Bronchial epithelial cell (primary cell): Measurements from ENCODE around the gene CNTNAP2. TPM values are rescaled to one million over a fixed set of nuclear protein-coding genes. Genes with fewer than 3 reads are reported as not detected.

Source experiments
- DNase-seq: peaks from one replicate; pipeline ENCODE4 v3.0.0-alpha.2; 2010; ENCODE audit warnings: low read depth
- FAIRE-seq: peaks from 2 replicates; lab custom pipeline; 2011; peaks lifted over from hg19 to GRCh38; lab: Jason Lieb, UNC
- H3K27me3 ChIP-seq: 2 replicates; pipeline ENCODE4 v1.5.1; 2011; ENCODE audit warnings: low read length; ENCODE audit not compliant: control insufficient read depth, insufficient read depth
- H3K36me3 ChIP-seq: 2 replicates; pipeline ENCODE4 v1.5.1; 2011; ENCODE audit warnings: low read length; ENCODE audit not compliant: control insufficient read depth, insufficient read depth
- H3K4me3 ChIP-seq: 2 replicates; pipeline ENCODE4 v1.5.1; 2011; ENCODE audit warnings: mild to moderate bottlenecking, low read depth, low read length, control low read depth
- total RNA-seq: library from RNA; depleted of rRNA; stranded (reverse); fragments of >200 nt; gene quantifications from 2 replicates; pipeline ENCODE4 v1.2.1, GENCODE V29; 2014
- TF ChIP-seq, protein P1 (sequence below): IDR thresholded peaks from 2 replicates; pipeline ENCODE4 v1.5.1; 2011; ENCODE audit warnings: mild to moderate bottlenecking, moderate library complexity, low read length, control low read depth, inconsistent platforms; ENCODE audit not compliant: insufficient read depth, severe bottlenecking

The CNTNAP2 gene
- total RNA-seq, 1 donor from 2014 or later: 0.26 TPM

DNA sequence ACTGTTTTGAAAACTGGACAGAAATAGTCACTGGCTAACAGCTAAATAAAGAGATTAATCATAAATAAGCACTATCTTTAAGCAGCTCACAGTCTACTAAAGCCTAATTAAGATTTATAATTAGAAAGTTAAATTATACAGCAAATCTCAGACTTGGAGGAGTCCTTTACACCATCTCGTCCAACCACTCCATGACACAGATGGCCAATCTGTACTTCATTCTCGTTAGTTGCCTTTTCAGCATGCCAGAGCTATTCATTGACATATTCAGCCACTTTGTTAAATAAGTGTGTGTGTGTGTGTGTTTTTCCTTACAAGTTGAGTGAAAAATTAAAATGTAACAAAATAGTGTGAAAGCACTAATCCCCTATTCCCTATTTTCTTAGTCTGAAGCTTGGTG, 1066.7 kb downstream of the CNTNAP2 start:
- no peaks in the 10 kb centered on the region for H3K36me3 ChIP-seq
- TF ChIP-seq, protein P1, sequence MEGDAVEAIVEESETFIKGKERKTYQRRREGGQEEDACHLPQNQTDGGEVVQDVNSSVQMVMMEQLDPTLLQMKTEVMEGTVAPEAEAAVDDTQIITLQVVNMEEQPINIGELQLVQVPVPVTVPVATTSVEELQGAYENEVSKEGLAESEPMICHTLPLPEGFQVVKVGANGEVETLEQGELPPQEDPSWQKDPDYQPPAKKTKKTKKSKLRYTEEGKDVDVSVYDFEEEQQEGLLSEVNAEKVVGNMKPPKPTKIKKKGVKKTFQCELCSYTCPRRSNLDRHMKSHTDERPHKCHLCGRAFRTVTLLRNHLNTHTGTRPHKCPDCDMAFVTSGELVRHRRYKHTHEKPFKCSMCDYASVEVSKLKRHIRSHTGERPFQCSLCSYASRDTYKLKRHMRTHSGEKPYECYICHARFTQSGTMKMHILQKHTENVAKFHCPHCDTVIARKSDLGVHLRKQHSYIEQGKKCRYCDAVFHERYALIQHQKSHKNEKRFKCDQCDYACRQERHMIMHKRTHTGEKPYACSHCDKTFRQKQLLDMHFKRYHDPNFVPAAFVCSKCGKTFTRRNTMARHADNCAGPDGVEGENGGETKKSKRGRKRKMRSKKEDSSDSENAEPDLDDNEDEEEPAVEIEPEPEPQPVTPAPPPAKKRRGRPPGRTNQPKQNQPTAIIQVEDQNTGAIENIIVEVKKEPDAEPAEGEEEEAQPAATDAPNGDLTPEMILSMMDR: no peak
- DNase-seq: no peak
- no peak for FAIRE-seq
- no peaks in the 10 kb centered on the region for H3K27me3 ChIP-seq
- no peak overlapping the region for H3K4me3 ChIP-seq

DNA sequence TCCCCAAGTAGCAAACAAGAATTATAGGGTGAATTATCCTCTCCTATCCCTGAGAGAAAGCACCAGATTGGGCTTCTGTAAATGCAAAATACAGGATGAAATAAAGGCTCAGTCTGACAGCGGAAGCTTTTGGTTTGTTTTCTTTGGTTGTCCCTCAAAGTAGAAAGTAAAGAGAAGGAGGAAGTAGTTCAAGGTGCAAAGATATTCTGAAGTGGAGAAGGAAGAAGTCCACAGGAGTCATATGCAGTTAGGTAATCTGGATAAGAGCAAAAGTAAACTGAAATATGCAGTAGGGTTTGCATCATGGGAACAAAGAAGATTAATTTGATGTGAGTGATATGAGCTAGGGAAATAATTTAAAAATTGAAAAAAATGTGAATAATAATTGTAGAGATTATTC, 1071.9 kb downstream of the CNTNAP2 start:
- Histone ChIP-seq H3K27me3 (no peaks in the 10 kb centered on the region), H3K36me3 (no peaks in the 10 kb centered on the region), H3K4me3 (no peak overlapping the region)
- no peak for DNase-seq
- FAIRE-seq: no peak
- TF ChIP-seq, protein P1: no peak

DNA sequence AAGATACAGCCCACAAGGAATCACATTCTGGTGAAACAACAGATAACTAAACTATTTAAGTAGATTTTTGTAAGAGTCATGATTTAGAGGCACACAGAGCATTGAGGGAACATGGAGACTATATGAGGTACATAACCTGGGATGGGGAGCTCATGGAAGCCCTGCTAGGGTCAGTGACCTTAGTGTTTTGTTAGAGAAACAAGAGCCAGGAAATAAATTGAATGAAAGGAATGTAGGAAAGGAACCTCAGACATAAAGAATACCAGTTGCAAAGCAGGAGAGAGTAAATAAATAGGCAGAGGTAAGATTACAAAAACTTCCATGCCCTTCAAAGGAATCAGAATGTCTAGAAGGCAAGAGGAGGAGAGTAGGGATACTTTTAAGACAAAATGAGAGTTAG, 1076.9 kb downstream of the CNTNAP2 start:
- TF ChIP-seq, protein P1: no peak
- H3K36me3 ChIP-seq: no peaks in the 10 kb centered on the region
- H3K27me3 ChIP-seq: no peaks in the 10 kb centered on the region
- no peak for DNase-seq
- no peak for FAIRE-seq
- no peak overlapping the region for H3K4me3 ChIP-seq

DNA sequence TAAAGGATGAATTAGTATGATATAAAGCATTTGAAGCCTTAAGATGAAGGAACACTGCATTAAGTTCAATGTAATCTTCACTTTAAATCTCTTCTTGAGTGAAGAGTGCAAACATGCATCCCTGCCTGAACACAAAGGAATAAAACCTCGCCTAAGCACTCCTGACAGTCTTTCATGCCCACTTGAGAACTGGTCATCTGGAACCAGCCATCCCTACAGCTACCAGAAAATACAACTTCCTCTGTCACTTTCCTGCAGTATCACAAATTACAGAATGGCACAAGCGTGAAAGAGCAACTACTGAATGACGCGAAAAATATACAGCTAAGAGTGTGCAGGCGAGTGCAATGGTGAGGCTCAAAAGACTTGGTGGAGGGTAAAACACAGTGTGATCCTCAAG, 1079.9 kb downstream of the CNTNAP2 start:
- H3K27me3 ChIP-seq: no peaks in the 10 kb centered on the region
- DNase-seq (no peak), FAIRE-seq (no peak)
- no peak overlapping the region for H3K4me3 ChIP-seq
- no peaks in the 10 kb centered on the region for H3K36me3 ChIP-seq
- TF ChIP-seq, protein P1: no peak

DNA sequence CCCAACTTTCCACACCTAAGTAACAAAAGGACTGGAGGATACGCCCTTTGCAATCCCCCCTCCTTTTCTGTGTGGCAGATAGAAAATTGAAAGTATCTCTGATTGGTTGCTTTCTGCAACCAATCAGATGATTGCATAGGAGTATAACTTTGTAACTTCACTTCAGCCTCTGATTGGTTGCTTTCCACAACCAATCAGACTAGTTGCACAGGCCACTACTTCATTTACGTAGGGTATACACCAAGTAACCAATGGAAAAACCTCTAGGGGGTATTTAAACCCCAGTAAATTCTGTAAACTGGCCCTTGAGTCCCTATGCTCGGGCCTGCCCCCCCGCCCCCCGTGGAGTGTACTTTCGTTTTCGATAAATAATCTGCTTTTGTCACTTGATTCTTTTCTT, 1080.4 kb downstream of the CNTNAP2 start:
- no peak for FAIRE-seq

DNA sequence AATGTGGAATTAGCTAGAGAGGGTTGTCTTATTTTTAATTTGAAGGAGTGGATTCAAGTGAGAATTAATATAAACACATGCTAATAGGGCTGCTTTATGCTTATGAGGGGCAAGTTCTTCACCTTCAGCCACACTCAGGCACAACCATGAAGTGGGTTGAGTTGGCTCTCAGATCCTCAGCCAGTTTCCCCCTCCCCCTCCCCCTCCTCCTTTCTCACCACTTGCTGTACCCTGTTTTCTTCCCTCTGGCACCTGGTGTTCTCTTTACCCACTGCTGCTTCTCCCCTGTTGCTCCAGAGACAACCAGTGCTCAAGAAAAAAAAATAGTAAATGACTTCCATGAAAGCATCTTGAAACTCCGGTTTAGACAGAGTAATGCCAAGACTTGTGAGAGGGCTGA, 1083.3 kb downstream of the CNTNAP2 start:
- TF ChIP-seq, protein P1: no peak
- no peak for DNase-seq
- Histone ChIP-seq H3K36me3 (no peaks in the 10 kb centered on the region), H3K4me3 (no peak overlapping the region), H3K27me3 (no peaks in the 10 kb centered on the region)
- FAIRE-seq: no peak

More for the DNA sequence above, 1080.4 kb downstream of the CNTNAP2 start:
- no peak for DNase-seq
- H3K4me3 ChIP-seq: no peak overlapping the region
- H3K27me3 ChIP-seq: no peaks in the 10 kb centered on the region
- TF ChIP-seq, protein P1: no peak
- H3K36me3 ChIP-seq: no peaks in the 10 kb centered on the region
